GOT3 (cell line): ENCODE results near the gene PRTN3.
"Not testable (repeated sequence)": the region's sequence is repeated elsewhere in the genome, so short reads cannot be mapped to it uniquely, and the experiment has no call there.

Source experiments
- DNase-seq: peaks from one replicate; lab custom pipeline; 2025; ENCODE audit warnings: mixed read lengths; lab: John Stamatoyannopoulos, UW

Gene PRTN3

GRCh38 chr19:881385-882071, 40.7 kb downstream of the PRTN3 start:
- no peak for DNase-seq

GRCh38 chr19:882871-883497, 42.2 kb downstream of the PRTN3 start:
- no peak for DNase-seq

- DNase-seq, result no peak
These were observed 42.9 kb downstream of the PRTN3 start for GRCh38 chr19:883661-884211.

GRCh38 chr19:884420-885211, 43.8 kb downstream of the PRTN3 start:
- DNase-seq, result no peak

GRCh38 chr19:885536-886224, 44.9 kb downstream of the PRTN3 start:
- DNase-seq, result no peak

GRCh38 chr19:887072-887471, 46.3 kb downstream of the PRTN3 start:
- no peak for DNase-seq

GRCh38 chr19:887599-887998, 46.8 kb downstream of the PRTN3 start:
- DNase-seq, result no peak

- no peak for DNase-seq
These were observed 48.0 kb downstream of the PRTN3 start for GRCh38 chr19:888581-889385.

GRCh38 chr19:889662-890295, 49.0 kb downstream of the PRTN3 start:
- DNase-seq, result no peak

- DNase-seq, result no peak
These were observed 50.0 kb downstream of the PRTN3 start for GRCh38 chr19:890831-891230.

GRCh38 chr19:891421-892200, 50.8 kb downstream of the PRTN3 start:
- not testable (repeated sequence) for DNase-seq

- DNase-seq, result no peak
These were observed 51.6 kb downstream of the PRTN3 start for GRCh38 chr19:892243-892893.

- DNase-seq, result peak; percentile 69
These were observed 52.3 kb downstream of the PRTN3 start, which contains the start of the genes MED16 and RNU6-9 for GRCh38 chr19:892894-893689. MED16 (minus strand) TSS chr19:893187; CDS start chr19:891131, 2,056 bp downstream. RNU6-9 (plus strand) TSS chr19:893484.

- DNase-seq, result no peak
These were observed 55.6 kb downstream of the PRTN3 start for GRCh38 chr19:896434-896833.

GRCh38 chr19:896999-897398, 56.2 kb downstream of the PRTN3 start:
- DNase-seq, result no peak

- DNase-seq, result no peak
These were observed 56.7 kb downstream of the PRTN3 start for GRCh38 chr19:897442-898039.
